ENCODE results near the gene ASB16.

ASB16 gene

GRCh38 chr17:44222112-44222869 is 51.8 kb downstream of the ASB16 start:
- Histone ChIP-seq H3K4me2 (ENCODE audit: low read length) (peak overlapping the region; percentile 88), H3K27ac (ENCODE audit: low read depth, low read length) (peak overlapping the region; percentile 82), H3K9me2 (replicated peaks; ENCODE audit: control insufficient read depth, low read length) (no peaks in the 10 kb centered on the region), H3K79me2 (ENCODE audit: control insufficient read depth, low read length) (peaks cover 36% of the 10 kb centered on the region), H3K4me3 (ENCODE audit: low read length) (peak overlapping the region; percentile 78), H3K36me3 (ENCODE audit: control insufficient read depth, low read length) (peaks cover 16% of the 10 kb centered on the region), H4K20me1 (ENCODE audit: control insufficient read depth, insufficient read depth, low read depth, low read length) (no peaks in the 10 kb centered on the region), H3K4me1 (ENCODE audit: control insufficient read depth, low read length) (peaks cover 13% of the 10 kb centered on the region), H3K9me3 (ENCODE audit: control insufficient read depth, insufficient read depth, low read length) (no peaks in the 10 kb centered on the region), H3F3A (ENCODE audit: control insufficient read depth, insufficient read depth) (peaks cover 9% of the 10 kb centered on the region), H3K27me3 (ENCODE audit: control insufficient read depth, low read length) (no peaks in the 10 kb centered on the region)
- TF ChIP-seq CTCF (IDR thresholded peaks at IDR 0.05; ENCODE audit: low read depth, low read length, poor library complexity, severe bottlenecking) = no peak
- no peak for TF ChIP-seq EZH2phosphoT487 (IDR thresholded peaks at IDR 0.05; ENCODE audit: borderline replicate concordance, low read length)

GRCh38 chr17:44223541-44224071 is 53.1 kb downstream of the ASB16 start:
- Histone ChIP-seq H3F3A (ENCODE audit: control insufficient read depth, insufficient read depth) (peaks cover 7% of the 10 kb centered on the region), H3K36me3 (ENCODE audit: control insufficient read depth, low read length) (peaks cover 6% of the 10 kb centered on the region), H3K9me3 (ENCODE audit: control insufficient read depth, insufficient read depth, low read length) (no peaks in the 10 kb centered on the region), H3K79me2 (ENCODE audit: control insufficient read depth, low read length) (peaks cover 26% of the 10 kb centered on the region), H3K4me2 (ENCODE audit: low read length) (no peak overlapping the region), H3K9me2 (replicated peaks; ENCODE audit: control insufficient read depth, low read length) (no peaks in the 10 kb centered on the region), H3K27ac (ENCODE audit: low read depth, low read length) (no peak overlapping the region), H3K27me3 (ENCODE audit: control insufficient read depth, low read length) (no peaks in the 10 kb centered on the region), H3K4me1 (ENCODE audit: control insufficient read depth, low read length) (peaks cover 21% of the 10 kb centered on the region), H3K4me3 (ENCODE audit: low read length) (no peak overlapping the region), H4K20me1 (ENCODE audit: control insufficient read depth, insufficient read depth, low read depth, low read length) (no peaks in the 10 kb centered on the region)
- no peak for TF ChIP-seq EZH2phosphoT487 (IDR thresholded peaks at IDR 0.05; ENCODE audit: borderline replicate concordance, low read length)
- no peak for TF ChIP-seq CTCF (IDR thresholded peaks at IDR 0.05; ENCODE audit: low read depth, low read length, poor library complexity, severe bottlenecking)
